Measurements from ENCODE around the gene CDK4. TPM values are rescaled to one million over a fixed set of nuclear protein-coding genes. Genes with fewer than 3 reads are reported as not detected.

CDK4 gene
- total and polyA plus RNA-seq, 2 of the 13 experiments (the other 11 are each of a cell fraction or from before 2014, with no cell fraction given): 191 to 209 TPM

- TF ChIP-seq MYC (CRISPR knock-in tag; IDR thresholded peaks at IDR 0.05; ENCODE audit: borderline replicate concordance): peak; percentile 88; the same call in 1 of the 2 replicates
- TF ChIP-seq ZFP36L2 (CRISPR knock-in tag; IDR thresholded peaks at IDR 0.05): no peak
- peak; percentile 98 for TF ChIP-seq SAP130 (CRISPR knock-in tag; IDR thresholded peaks at IDR 0.05; ENCODE audit: low read depth)
- peak; percentile 94 for TF ChIP-seq ZNF331 (CRISPR knock-in tag; IDR thresholded peaks at IDR 0.05)
- TF ChIP-seq RNF2 (conservative IDR thresholded peaks at IDR 0.05; ENCODE audit: low read depth): no peak
- TF ChIP-seq MXD1 (CRISPR knock-in tag; IDR thresholded peaks at IDR 0.05): no peak; the same call in 1 of the 2 replicates
- peak; percentile 70; the same call in 1 of the 2 replicates for TF ChIP-seq MEF2D (CRISPR knock-in tag; IDR thresholded peaks at IDR 0.05)
- TF ChIP-seq AKNA (CRISPR knock-in tag; IDR thresholded peaks at IDR 0.05; ENCODE audit: borderline replicate concordance): no peak
- TF ChIP-seq ELK4 (CRISPR knock-in tag; IDR thresholded peaks at IDR 0.05; ENCODE audit: borderline replicate concordance): no peak
- TF ChIP-seq RELA (CRISPR knock-in tag; IDR thresholded peaks at IDR 0.05): 0 out of 2 replicates have a peak, but pooled peaks have one; percentile 41
- 0 out of 2 replicates have a peak, but pooled peaks have one; percentile 74 for TF ChIP-seq ZNF451 (CRISPR knock-in tag; IDR thresholded peaks at IDR 0.05)
- peak; percentile 85; the same call in 1 of the 2 replicates for TF ChIP-seq FOXC1 (CRISPR knock-in tag; IDR thresholded peaks at IDR 0.05; ENCODE audit: borderline replicate concordance)
- no peak for TF ChIP-seq SSRP1 (CRISPR knock-in tag; IDR thresholded peaks at IDR 0.05)
- no peak for TF ChIP-seq DDIT3 (CRISPR knock-in tag; IDR thresholded peaks at IDR 0.05)
- no peak for TF ChIP-seq PCBP2 (optimal IDR thresholded peaks at IDR 0.05; ENCODE audit: low read depth, low read length, poor library complexity, severe bottlenecking)
- peak; percentile 58; the same call in 1 of the 2 replicates for TF ChIP-seq ISL2 (CRISPR knock-in tag; IDR thresholded peaks at IDR 0.05)
- peak; percentile 89 for TF ChIP-seq ZNF776 (CRISPR knock-in tag; IDR thresholded peaks at IDR 0.05)
- no peak for TF ChIP-seq ONECUT2 (CRISPR knock-in tag; IDR thresholded peaks at IDR 0.05)
- TF ChIP-seq KAT8 (CRISPR knock-in tag; IDR thresholded peaks at IDR 0.05): peak; percentile 98
- no peak for TF ChIP-seq ZNF773 (CRISPR knock-in tag; IDR thresholded peaks at IDR 0.05; ENCODE audit: borderline replicate concordance)
- no peak for TF ChIP-seq PRDM4 (CRISPR knock-in tag; IDR thresholded peaks at IDR 0.05; ENCODE audit: borderline replicate concordance)
These were observed 30.7 kb upstream of the CDK4 start, which contains the start of gene TSFM (continued) for GRCh38 chr12:57782608-57783465.
